K562 (cell line): ENCODE measurements around the gene TMEM214. TPM values are rescaled to one million over a fixed set of nuclear protein-coding genes. Genes with fewer than 3 reads are reported as not detected.

Source experiments
- BCLAF1 ChIP-seq, 2 experiments: fragments of 450-650 bp in 1 of 2; IDR thresholded peaks; 2 replicates each; pipeline ENCODE4 v1.6.1; 2011 to 2017; ENCODE audit warnings: low read depth in 2 of 2, antibody characterized with exemption in 1 of 2, borderline replicate concordance in 1 of 2, low read length in 1 of 2, mild to moderate bottlenecking in 1 of 2, mixed read lengths in 1 of 2; ENCODE audit not compliant: control insufficient read depth in 1 of 2
- CXXC5 ChIP-seq: fragments of 250-450 bp; sonication (Bioruptor Pico); IDR thresholded peaks from 2 replicates; pipeline ENCODE4 v1.8.0; 2022; ENCODE audit warnings: inconsistent platforms, mild to moderate bottlenecking, moderate library complexity
- ETS2 ChIP-seq: IDR thresholded peaks from 2 replicates; pipeline ENCODE4 v1.6.1; 2016; ENCODE audit warnings: borderline replicate concordance, missing genetic modification characterization, mild to moderate bottlenecking, moderate library complexity, missing compliant biosample characterization; ENCODE audit not compliant: poor library complexity, severe bottlenecking
- EZH2 ChIP-seq: IDR thresholded peaks from 2 replicates; pipeline ENCODE4 v1.6.1; 2012; ENCODE audit warnings: low read depth, mild to moderate bottlenecking, inconsistent platforms, low read length, borderline replicate concordance
- ID3 ChIP-seq, 2 experiments: fragments of 250-450 bp in 1 of 2; fragments of 450-650 bp in 1 of 2; sonication (Bioruptor Pico) in 1 of 2; IDR thresholded peaks; 2 replicates each; pipeline versions ENCODE4 v1.6.1 to v1.8.0; 2016 to 2021; ENCODE audit warnings: mild to moderate bottlenecking in 2 of 2, moderate library complexity in 2 of 2, missing compliant biosample characterization in 1 of 2, missing genetic modification characterization in 1 of 2
- MAFG ChIP-seq: fragments of 450-650 bp; conservative IDR thresholded peaks from 2 replicates; pipeline ENCODE4 v1.6.1; 2016; ENCODE audit warnings: missing genetic modification characterization, missing compliant biosample characterization
- SREBF2 ChIP-seq: sonication (generic); formaldehyde crosslinking; IDR thresholded peaks from 2 replicates; pipeline ENCODE4 v1.4.0; 2020; ENCODE audit warnings: mild to moderate bottlenecking, missing genetic modification reagents
- ZNF124 ChIP-seq: sonication (generic); formaldehyde crosslinking; IDR thresholded peaks from 2 replicates; pipeline ENCODE4 v1.8.1; 2022; ENCODE audit warnings: missing genetic modification reagents
- ZNF184 ChIP-seq: sonication (generic); formaldehyde crosslinking; IDR thresholded peaks from 2 replicates; pipeline ENCODE4 v1.5.0; 2020; ENCODE audit warnings: missing genetic modification reagents
- ZNF347 ChIP-seq: fragments of 450-650 bp; formaldehyde crosslinking; IDR thresholded peaks from 2 replicates; pipeline ENCODE4 v1.4.0; 2020; ENCODE audit warnings: low read depth, mild to moderate bottlenecking, moderate library complexity
- ZNF436 ChIP-seq: fragments of 250-450, 450-650 bp; sonication (Bioruptor Pico); formaldehyde crosslinking; IDR thresholded peaks from 2 replicates; pipeline ENCODE4 v1.7.0; 2020; ENCODE audit warnings: mild to moderate bottlenecking
- polyA plus RNA-seq, 8 experiments: library from polyadenylated mRNA; depleted of rRNA in 4 of 8; stranded (reverse) in 5 of 8; unstranded in 3 of 8; fragments of >200 nt; fragmentation: Nextera tagmentation in 2 of 8; fragmentation: Illumina TruSeq in 1 of 8; extraction: Ambion mirVana in 2 of 8; extraction: Trizol in 1 of 8; gene quantifications; 2 replicates each; pipeline versions ENCODE4 v1.2.1 to v1.2.3, GENCODE V29; 2011 to 2014; ENCODE audit warnings: inconsistent platforms in 1 of 8, missing spikeins in 1 of 8
- total RNA-seq, 7 experiments: library from RNA; depleted of rRNA in 6 of 7; stranded (reverse); fragments of >200 nt in 6 of 7; fragmentation: Illumina TruSeq in 2 of 7; extraction: Trizol in 2 of 7; gene quantifications; 2 replicates each; pipeline versions ENCODE4 v1.2.1 to v1.2.3, GENCODE V29; 2011 to 2021; ENCODE audit warnings: low replicate concordance in 1 of 7
- TF ChIP-seq, protein P1 (sequence below): IDR thresholded peaks from 3 replicates; pipeline ENCODE4 v1.6.1; 2011; ENCODE audit warnings: borderline replicate concordance, mild to moderate bottlenecking, moderate library complexity; ENCODE audit not compliant: insufficient read length; ENCODE audit errors: extremely low read depth
- TF ChIP-seq, protein P2 (sequence below): IDR thresholded peaks from 3 replicates; pipeline ENCODE4 v1.6.1; 2011; ENCODE audit warnings: borderline replicate concordance, mild to moderate bottlenecking; ENCODE audit not compliant: insufficient read length, insufficient read depth
- TF ChIP-seq, protein P3 (sequence below), 2 experiments: fragments of 200-800 bp in 1 of 2; sonication (Bioruptor generic) in 1 of 2; sonication (generic) in 1 of 2; formaldehyde crosslinking in 1 of 2; IDR thresholded peaks in 1 of 2; conservative IDR thresholded peaks in 1 of 2; 2 replicates each; pipeline versions ENCODE4 v1.5.0 to v1.6.1; 2016 to 2020; ENCODE audit warnings: missing compliant biosample characterization in 1 of 2, missing genetic modification characterization in 1 of 2, missing genetic modification reagents in 1 of 2

The TMEM214 gene
- total and polyA plus RNA-seq, 9 of the 15 experiments (the other 6 are each of a cell fraction or from before 2014, with no cell fraction given): 11.4 to 81.4 (median 44.1) TPM

GRCh38 chr2:27050996-27051901 lies 18.5 kb downstream of the TMEM214 start, which contains the start of gene AGBL5 (continued):
- TF ChIP-seq BCLAF1 (IDR thresholded peaks at IDR 0.05; ENCODE audit: borderline replicate concordance in 1 of 2, control insufficient read depth in 1 of 2, low read depth in 2 of 2, low read length in 1 of 2): 0 out of 4 replicates have a peak, but pooled peaks have one; percentile 54 to 61
- TF ChIP-seq, protein P1, sequence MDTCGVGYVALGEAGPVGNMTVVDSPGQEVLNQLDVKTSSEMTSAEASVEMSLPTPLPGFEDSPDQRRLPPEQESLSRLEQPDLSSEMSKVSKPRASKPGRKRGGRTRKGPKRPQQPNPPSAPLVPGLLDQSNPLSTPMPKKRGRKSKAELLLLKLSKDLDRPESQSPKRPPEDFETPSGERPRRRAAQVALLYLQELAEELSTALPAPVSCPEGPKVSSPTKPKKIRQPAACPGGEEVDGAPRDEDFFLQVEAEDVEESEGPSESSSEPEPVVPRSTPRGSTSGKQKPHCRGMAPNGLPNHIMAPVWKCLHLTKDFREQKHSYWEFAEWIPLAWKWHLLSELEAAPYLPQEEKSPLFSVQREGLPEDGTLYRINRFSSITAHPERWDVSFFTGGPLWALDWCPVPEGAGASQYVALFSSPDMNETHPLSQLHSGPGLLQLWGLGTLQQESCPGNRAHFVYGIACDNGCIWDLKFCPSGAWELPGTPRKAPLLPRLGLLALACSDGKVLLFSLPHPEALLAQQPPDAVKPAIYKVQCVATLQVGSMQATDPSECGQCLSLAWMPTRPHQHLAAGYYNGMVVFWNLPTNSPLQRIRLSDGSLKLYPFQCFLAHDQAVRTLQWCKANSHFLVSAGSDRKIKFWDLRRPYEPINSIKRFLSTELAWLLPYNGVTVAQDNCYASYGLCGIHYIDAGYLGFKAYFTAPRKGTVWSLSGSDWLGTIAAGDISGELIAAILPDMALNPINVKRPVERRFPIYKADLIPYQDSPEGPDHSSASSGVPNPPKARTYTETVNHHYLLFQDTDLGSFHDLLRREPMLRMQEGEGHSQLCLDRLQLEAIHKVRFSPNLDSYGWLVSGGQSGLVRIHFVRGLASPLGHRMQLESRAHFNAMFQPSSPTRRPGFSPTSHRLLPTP: peak; percentile 95
- no peak for TF ChIP-seq ID3 (CRISPR knock-in tag; IDR thresholded peaks at IDR 0.05)
- TF ChIP-seq ID3 (tag; IDR thresholded peaks at IDR 0.05): peak; percentile 88; the same call in 1 of the 2 replicates
- TF ChIP-seq EZH2: no peak
- TF ChIP-seq ZNF184 (CRISPR knock-in tag): no peak
- TF ChIP-seq, protein P2, sequence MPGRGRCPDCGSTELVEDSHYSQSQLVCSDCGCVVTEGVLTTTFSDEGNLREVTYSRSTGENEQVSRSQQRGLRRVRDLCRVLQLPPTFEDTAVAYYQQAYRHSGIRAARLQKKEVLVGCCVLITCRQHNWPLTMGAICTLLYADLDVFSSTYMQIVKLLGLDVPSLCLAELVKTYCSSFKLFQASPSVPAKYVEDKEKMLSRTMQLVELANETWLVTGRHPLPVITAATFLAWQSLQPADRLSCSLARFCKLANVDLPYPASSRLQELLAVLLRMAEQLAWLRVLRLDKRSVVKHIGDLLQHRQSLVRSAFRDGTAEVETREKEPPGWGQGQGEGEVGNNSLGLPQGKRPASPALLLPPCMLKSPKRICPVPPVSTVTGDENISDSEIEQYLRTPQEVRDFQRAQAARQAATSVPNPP: no peak
- TF ChIP-seq ZNF124 (CRISPR knock-in tag): no peak
- TF ChIP-seq MAFG (tag): no peak
- no peak for TF ChIP-seq ETS2 (tag)
- TF ChIP-seq SREBF2 (CRISPR knock-in tag): 0 out of 2 replicates have a peak, but pooled peaks have one; percentile 52
- TF ChIP-seq CXXC5 (CRISPR knock-in tag): peak; percentile 89
- TF ChIP-seq, protein P3, sequence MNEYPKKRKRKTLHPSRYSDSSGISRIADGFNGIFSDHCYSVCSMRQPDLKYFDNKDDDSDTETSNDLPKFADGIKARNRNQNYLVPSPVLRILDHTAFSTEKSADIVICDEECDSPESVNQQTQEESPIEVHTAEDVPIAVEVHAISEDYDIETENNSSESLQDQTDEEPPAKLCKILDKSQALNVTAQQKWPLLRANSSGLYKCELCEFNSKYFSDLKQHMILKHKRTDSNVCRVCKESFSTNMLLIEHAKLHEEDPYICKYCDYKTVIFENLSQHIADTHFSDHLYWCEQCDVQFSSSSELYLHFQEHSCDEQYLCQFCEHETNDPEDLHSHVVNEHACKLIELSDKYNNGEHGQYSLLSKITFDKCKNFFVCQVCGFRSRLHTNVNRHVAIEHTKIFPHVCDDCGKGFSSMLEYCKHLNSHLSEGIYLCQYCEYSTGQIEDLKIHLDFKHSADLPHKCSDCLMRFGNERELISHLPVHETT (CRISPR knock-in tag; conservative IDR thresholded peaks at IDR 0.05 in 1 of 2, IDR thresholded peaks at IDR 0.05 in 1 of 2): peak in 1 of 2 experiments; percentile 84; a peak in 2 of 4 replicates
- no peak for TF ChIP-seq ZNF436 (CRISPR knock-in tag)
- no peak for TF ChIP-seq ZNF347 (CRISPR knock-in tag)
